ENCODE results near the gene SCARB1.
A peak's percentile ranks its signal among the peaks of the same experiment; 100 is the strongest.

The SCARB1 gene

DNA sequence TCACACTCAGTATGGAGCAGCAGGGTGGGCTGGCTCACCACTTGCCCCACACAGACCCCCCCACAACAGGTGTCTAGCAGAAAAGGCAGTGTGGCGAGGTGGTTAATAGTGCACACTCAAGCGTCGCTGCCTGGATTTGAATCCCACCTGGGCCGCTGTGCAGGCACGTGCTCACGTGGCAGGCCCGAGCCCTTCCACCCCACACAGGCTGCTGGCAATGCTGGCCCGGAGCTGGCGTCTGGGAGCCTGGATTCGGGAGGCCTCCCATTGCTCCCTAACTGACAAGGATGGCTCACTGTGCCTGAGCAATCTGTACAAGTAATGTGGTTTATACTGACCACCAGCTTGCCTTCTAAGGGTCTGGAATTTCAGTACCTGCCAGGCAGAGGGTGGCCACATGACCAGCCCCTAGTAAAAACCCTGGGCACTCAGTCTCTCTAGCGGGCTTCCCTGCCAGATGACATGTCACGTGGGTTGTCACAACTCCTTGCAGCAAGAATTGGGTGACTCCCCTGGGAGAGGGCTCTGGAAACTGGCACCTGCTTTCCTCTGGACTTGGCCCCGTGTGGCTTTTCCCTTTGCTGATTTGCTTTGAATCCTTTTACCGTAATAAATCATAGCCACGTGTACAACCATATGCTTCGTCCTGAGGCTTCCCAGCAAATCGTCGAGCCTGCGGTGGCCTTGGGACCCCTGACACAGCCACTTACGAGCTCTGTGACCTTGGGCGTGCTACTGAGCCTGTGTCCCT is 72.8 kb downstream of the SCARB1 start:
- DNase-seq: no peak

DNA sequence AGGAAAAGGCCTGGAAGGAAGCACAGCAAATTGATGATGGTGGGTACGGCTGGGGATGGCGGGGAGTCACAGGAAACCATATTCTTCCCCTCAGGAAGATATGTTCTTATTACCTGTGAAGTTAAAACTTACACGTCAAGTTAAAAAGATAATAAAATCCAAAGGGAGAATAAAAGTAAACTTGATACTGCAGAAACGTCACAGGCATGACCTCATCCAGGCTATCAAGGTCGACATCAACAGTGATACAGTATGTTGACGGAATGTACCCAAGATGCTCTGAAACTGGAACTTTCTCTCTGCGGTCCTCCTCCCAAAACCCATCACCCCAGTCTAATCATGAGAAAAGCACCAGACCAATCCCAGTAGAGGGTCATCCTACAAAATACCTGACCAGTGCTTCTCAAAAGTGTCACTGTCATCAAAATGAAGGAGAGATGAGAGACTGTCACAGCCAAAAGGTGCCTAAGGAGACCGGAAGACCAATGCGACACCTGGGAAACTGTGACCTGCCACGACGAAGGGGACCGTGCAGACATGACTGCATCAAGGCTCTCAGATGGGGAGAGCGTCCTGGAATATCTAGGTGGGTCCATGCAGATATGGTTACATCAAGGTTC is 74.6 kb downstream of the SCARB1 start:
- no peak for DNase-seq

DNA sequence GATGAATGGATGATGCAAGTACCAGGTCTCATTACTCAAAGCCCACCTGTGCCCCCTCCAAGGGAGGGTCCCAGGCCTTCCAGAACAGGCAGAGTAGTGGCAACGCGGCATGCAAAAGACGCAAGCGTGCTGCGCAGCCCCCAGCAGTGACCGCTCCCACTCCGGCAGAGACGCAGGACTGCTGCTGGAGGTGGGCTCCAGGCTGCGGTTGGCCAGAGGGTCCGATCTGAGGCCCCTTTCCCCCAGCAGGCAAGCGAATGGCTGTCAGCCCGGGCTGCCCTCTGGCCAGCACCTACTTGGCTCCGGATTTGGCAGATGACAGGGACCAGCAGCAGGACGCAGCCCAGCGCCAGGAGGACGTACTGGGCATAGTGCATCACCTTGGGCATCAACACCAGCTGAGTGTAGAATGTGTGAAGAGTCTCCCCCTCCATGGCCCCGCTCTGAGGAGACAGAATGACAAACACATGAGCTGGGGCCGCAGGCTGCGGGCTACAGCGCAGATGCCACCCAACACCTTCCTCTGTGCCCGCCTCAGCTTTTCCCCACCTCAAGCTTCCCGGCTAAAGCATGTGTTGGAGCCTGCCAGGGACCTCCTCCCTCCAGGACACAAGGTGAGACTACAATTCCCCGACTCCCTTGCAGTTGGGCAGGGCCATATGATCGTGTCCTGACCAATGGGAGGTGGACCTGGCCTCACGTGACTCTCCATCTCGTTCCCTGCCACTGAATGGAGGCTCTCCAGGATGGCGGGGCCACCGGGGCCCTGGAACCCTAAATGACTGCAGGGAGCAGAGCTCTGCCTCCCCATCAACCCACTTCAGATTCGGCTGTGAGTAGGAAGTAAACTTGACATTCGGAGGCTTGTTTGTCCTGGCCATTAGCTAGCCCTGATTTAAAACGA is 77.4 kb downstream of the SCARB1 start:
- no peak for DNase-seq

DNA sequence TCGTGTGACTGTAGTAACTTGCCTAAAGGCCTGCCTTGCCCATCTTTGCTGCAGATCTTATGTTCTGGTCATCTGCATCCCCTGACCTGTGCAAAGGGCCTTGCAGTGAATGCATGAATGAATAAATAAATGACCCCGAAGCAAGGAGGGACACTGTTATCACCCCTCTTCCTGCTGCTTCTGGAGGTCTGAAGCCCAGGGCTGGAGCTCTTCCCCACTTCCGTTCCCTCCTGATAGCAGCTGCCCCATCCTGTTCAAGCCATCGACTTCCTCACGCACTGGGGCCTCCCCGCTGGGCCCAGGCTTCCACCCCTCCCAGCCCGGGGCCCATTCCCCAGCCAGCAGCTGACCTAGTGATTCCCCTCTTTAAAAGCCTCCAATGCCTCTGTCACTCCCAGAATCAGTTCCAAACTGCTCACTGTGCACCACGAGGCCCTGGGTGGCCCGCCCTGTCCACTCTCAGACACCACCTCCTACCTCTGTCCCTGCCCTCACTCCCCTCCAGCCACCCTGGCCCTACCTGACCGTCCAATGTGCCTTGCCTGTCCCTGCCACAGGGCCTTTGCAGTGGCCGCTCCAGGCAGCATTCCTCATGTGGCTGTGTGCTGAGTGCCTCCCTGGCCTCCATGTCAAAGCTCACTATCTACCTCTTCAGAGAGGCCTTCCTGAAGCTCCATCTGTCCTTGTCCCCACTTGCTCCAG is 78.6 kb downstream of the SCARB1 start:
- no peak for DNase-seq

DNA sequence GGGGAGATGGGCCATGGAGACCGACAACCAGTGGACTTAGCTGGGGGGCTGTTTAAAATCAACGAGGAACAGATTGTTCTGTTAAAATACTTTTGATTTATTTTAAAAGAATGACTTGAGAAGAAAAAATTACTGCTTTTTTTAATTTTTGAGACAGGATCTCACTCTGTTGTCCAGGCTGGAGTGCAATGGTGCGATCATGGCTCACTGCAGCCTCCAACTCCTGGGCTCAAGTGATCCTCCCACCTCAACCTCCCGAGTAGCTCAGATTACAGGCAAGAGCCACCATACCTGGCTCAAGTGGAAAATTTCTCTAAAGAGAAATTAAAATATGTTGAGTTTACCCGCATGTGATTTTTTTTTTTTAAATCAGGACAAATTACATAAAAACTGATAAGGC is 80.6 kb downstream of the SCARB1 start:
- DNase-seq: no peak

DNA sequence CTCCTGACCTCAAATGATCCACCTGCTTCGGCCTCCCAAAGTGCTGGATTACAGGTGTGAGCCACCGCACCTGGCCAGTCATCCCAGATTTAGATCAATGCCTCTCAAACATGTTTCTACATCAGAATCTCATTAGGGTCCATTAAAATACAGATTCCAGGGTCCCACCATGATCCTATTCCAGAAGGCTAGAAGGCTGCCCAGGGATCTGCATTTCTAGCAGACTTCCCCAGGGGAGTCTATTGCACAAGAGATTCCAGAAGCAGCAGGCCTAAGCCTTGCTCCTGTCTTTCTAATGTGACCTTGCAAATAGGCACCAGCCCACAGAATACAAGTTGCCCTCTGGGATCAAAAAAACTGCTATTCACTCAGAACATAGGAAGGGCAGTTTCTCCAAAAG is 81.5 kb downstream of the SCARB1 start:
- no peak for DNase-seq

DNA sequence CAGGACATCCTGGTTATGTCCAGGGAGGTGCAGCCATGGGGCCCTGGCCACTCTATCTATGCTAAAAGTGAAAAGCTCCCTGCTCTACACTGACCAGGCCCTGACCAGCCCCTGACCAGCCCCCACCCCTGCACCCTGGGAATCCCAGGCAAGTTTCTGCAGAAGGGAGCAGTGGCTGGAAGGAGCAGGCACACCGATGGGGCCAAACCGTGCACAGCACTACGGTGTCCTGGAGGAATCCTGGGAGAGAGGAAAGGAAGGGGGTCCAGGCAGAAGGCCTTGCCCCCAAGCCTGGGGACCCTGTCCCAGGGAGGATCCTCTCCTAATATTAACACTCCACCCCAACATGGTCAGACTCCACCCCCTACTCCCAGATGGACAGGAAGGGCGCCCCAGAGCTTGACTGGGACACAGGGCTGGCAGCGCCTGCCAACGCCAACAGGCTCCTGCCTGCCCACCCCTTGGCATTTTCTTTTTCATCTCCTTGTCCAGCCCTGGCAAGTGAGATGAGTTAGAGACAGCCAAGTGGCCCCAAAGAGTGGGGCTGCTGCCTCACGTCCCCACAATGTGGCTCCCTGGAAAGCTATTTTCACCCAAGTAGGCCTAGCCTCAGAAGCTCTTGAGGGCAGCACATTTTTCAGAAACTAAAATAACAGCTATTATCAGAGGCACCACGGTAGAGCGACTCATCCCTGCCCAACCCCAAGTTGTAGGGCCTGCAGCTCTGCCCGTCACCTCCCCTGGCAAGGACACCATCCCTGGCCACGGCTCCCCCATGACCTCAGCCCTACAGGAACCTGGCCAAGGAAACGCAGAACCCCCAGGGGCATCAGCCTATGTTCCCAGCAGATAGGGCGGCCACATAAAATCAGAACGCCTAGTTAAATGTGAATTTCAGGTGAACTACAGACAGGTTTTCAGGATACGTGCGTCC is 82.6 kb downstream of the SCARB1 start:
- no peak for DNase-seq

DNA sequence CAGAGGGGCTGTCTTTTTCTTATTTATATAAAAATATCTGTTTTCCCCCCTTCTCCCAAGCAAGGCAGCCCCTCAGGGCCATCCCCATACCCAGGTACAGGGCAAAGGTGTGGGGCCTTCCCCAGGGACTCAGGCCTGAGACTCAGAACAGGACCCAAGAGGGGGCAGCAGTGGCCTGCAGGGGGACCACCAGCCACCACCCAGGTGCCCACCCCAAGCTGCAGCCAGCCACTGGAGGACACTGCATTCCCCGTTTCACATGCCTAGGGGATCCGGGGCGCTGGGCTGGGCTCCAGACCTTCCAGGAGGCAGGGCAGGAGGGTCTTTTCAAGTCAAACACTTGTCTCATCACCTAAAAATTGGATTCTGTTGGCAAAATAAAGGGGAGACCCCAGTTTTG is 83.3 kb downstream of the SCARB1 start:
- no peak for DNase-seq

DNA sequence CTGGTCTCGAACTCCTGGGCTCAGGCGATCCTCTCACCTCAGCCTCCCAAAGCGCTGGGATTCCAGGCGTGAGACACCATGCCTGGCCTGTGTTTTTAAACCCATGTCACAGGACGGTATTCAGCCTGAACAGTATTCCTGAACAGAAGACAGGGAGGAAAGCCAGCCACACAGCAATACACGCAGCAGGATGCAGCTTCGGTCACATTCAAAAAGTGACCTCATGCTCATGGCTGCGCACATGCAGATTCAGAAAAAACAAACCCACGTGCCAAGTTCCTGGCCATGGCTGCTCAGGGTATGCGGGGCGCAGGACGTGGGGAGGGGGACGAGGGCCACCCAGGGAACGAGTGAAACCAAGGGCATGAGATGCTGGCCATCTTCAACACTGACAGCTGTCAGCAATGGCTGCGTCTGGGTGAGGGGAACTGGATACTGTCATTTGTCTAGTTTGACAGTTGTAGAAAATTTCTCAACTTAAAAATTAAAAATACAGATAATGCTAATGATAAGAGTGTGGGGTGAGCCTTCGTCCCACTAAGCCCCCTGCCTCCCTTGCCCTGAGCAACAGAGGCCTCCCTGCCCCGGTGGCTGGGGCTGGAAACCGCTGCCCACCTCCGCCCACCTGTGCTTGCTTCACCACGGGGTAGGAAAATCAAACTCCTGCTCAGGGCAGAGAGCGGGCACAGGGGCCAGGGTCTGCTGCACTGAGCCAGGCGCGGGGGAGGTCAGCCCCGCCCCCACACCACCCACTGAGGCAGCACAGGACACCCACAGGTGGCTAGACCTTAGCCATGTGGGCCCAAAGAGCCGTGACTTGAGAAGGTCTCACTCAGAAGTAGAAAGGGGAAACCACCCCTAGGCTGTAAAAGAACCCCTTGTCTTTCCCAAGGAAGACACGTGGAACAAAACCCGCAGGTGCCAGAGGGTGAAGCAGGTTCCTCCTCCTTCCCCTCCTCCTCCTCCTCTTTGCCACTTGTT is 84.2 kb downstream of the SCARB1 start:
- DNase-seq: no peak

DNA sequence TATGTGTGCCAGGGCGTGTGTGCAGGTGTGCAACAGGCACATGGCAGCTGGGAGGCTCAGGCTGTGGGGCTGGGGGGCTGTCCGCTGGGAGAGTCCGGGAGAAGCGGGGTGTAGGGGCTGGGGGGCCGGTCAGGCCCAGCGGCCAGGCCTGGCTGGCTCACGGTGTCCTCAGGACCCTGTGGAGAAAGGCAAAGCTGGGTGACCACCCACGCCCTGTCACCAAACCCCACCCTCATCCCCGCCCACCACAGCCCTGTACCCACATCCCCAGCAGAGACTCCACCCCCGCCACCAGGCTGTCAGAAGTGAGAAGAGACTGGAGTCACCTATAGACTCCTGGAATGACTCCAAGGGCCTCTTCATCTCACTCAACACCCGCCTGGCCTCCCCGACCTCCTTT is 85.3 kb downstream of the SCARB1 start:
- DNase-seq: no peak

DNA sequence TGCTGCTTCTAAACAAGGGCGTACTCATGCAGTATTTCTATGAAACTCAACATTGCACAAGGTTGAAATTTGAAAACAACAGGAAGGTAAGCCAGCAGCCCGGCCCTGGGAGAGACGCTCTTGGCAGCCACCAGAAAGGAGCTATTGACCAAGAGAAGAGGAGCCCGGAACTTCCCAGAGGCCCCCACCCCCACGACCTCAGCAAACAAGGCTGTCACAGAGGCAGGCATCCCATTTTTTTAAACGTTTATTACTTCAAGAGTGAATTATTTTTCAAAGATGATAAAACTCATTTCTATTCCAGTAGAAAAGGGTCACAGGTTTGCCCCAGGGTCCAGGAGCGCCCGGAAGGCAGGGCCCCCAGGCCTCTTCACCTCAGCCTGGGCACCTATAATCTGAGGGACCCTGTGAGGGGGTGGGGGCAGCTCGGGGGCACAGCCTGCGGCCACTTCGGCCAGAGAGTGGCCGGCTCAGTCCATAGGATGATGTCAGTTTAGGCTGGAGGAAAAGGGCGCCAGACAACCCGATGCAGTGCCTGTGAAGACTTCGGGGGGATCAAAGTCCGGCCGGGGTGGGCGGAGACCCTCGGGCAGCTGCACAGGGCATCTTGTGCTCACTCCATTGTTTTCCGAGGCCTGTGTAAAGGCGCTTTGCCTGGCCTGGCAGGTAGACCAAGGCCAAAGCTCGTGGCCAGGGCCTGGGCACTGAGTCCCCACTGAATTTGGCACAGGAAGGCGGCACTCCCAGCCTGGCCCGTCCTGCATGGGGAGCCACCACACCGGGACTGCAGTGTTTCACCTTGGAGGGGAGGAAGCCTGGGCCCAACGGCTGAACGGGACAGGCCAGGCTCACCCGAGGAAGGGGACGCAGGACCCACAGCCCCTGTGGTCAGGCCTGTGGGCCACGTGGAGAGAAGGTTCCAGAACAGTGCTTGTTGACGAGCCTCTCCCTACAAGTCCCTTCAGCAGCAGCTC is 86.0 kb downstream of the SCARB1 start:
- DNase-seq: no peak

DNA sequence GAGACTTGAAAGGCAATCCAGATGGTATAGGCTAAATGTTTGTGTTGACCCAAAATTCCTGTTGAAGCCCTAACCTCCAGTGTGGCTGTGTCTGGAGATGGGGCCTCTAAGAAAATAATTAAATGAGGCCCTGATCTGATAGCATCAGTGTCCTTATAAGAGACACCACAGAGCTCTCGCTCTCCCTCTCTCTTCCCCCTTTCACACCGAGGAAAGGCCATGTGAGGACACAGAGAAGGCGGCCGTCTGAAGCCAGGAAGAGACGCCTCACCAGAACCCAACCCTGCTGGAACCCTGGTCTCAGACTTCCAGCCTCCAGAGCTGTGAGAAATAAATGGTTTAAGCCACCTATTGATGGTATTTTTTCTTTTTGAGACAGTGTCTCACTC is 87.5 kb downstream of the SCARB1 start:
- DNase-seq: no peak

DNA sequence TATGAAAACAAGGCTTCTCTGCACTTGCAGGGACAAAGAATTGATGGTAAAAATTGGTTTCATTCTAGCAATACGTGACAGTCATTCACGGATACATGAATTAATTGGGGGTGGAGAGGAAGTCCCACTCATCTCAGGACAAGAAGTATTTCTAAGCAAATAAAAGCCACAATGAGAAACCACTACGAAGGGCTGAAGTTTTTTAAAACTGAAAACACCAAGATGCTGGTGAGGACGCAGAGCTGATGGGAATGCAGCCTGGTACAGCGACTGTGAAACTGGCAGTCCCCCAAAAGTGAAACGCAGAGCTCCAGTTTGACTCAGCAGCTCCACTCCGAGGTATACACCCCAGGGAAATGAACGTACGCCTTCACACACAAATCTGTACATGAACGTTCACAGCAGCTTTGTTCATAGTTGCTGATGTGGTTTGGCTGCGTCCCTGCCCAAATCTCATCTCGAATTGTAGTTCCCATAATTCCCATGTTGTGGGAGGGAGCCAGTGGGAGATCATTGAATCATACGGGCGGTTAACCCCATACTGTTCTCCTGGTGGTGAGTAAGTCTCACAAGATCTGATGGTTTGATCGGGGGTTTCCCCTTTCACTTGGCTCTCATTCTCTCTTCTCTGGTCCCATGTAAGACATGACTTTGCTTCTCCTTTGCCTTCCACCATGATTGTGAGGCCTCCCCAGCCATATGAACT is 89.0 kb downstream of the SCARB1 start:
- DNase-seq: peak; percentile 51

DNA sequence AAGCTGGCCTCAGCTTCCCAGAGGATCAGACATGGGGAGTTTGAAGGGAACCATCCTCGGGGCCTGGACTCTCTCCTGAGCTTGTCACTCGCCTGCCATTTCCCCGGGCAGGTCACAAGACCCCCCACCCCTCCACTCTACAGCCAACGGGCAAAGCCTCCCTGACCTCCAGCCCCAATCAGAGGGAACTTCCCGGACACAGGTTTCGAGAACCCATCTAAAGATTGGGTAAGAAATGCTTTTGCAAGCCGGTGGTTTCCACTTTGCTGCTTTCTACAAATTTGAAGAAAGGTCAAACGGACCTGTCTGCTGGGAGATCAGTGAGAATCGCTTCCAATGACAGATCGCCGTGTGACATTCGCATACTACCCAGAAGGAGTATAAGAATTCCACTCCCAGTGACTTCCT is 89.6 kb downstream of the SCARB1 start:
- peak; percentile 20 for DNase-seq

DNA sequence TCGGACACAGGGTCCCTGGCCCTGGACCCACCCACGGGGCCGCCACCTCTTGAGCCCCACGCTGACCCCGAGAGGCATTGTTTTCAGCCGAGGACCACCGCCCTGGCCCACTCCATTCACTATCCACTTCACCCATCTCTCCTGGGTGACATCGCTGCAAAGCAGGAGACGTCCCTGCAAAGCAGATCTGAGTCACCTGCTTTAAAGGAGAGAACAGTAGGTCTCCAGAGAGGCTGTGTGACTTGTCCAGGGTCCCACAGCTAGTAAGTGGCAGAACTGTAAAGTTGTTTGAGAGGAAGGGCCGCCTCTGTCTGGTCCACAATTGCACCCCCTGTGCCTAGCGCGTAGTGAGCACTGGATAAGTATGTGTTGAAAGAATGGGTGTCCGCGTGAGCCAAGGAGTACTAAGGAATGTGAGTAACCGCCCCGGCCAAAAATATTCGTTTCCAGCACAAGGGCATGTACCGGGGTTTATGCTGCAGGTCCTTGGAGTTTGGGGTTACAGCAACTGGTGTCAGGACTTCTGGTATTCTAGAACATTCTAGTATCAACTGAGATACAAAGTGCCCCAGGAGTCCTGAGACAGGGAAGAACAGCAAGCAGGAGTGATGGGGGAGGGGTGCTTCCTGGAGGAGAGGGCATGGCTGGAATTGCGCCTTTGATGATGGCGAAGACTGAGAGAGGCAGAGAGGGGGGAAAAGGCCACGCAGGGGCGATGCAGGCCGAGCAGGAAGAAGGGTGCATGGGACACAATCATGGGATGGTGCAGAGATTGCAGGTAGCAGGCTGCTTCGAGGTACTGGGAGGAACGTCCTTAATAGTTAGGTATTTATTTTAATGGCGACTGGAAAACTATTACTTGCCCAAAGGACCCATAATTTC is 91.1 kb downstream of the SCARB1 start:
- no peak for DNase-seq

DNA sequence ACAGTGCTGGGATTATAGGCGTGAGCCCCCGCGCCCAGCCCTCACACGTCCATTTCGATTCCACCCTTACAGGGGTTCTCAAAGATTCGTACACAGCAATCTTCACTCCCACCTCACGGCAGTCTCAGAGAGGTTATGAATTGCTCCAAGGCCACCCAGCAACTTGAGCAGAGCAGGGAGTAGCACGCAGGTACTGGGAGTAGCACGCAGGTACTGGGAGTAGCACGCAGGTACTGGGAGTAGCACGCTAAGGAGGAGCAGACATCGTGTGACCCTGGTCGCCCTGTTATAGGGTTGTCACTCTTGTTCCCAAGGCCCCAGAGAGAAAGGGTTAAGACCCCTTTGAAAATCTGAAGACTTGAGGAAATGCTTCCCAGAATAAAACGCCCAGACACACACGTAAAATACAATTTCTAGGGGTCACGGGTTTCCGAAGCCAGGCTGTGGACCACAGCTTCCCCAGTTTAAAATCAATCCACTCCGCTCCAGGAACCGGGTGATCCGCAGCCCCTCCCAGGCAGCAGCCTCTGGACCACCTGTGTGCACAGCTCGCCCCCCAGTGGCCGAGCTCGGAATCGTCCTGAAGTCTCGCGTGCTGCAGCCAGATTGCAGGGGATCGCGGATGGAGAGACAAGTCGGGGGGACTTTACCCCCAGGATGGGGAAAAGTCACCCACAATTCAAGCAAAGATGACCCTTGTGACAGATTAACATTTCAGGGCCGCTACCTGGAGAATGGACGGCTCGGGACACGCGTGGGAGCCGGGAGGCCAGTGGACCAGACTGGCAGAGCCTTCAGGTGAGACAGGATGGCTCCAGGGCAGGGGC is 92.0 kb downstream of the SCARB1 start:
- peak; percentile 74 for DNase-seq

DNA sequence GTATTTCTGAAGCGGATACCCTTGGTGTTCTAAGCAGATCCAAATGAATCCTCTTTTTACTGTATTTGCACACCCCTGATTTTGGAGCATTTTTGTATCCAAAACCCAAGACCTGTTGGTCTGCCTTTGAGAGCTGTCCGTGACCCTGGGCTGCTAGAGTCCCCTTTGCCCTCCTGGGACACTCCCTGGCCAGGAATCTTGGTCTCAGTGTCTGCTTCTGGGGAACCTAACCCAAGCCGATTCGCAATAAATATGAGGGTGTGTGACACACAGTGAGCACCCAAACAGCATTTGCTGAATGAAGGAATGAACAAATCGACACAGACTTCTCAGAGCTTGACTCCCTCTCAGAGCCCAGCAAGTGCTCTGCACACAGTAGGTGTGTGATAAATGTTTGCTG is 92.9 kb downstream of the SCARB1 start:
- DNase-seq: no peak

All from CD4-positive, alpha-beta T cell treated with Interleukin-17A for 1 hour (primary cell).